LNCAP (cell line): Measurements from ENCODE around the gene PPP2R5D.

Experiments used
- CTCF ChIP-seq: fragments of 450-650 bp; IDR thresholded peaks from 2 replicates; pipeline ENCODE4 v1.5.1; 2017; ENCODE audit warnings: mild to moderate bottlenecking

Gene PPP2R5D

GRCh38 chr6:42974919-42975505 lies 9.4 kb upstream of the PPP2R5D start:
- TF ChIP-seq CTCF, result no peak

GRCh38 chr6:42978487-42978838 lies 5.9 kb upstream of the PPP2R5D start:
- no peak for TF ChIP-seq CTCF

- TF ChIP-seq CTCF, result no peak
Observed at GRCh38 chr6:42978839-42979522, 5.4 kb upstream of the PPP2R5D start, which contains the start of gene PEX6. PEX6 (minus strand) TSS chr6:42979181; CDS start chr6:42979150, 31 bp downstream.

- no peak for TF ChIP-seq CTCF
Observed at GRCh38 chr6:42979523-42980177, 4.7 kb upstream of the PPP2R5D start.

GRCh38 chr6:42981836-42982235 lies 2.5 kb upstream of the PPP2R5D start:
- TF ChIP-seq CTCF, result no peak

- TF ChIP-seq CTCF, result no peak
Observed at GRCh38 chr6:42984924-42985475, 630 bp downstream of the PPP2R5D start.

GRCh38 chr6:42987533-42988451 lies 3.4 kb downstream of the PPP2R5D start:
- no peak for TF ChIP-seq CTCF
